Breast epithelium (tissue), 3 donors: ENCODE data around the gene SFXN3.

Source experiments
- POLR2A ChIP-seq: fragments of 450-650 bp; IDR thresholded peaks from one replicate; pipeline ENCODE4 v1.6.1; 2016; ENCODE audit warnings: antibody characterized with exemption, mild to moderate bottlenecking, moderate library complexity
- TF ChIP-seq, protein P1 (sequence below), 3 donors: fragments of 450-650 bp; IDR thresholded peaks; one replicate each; pipeline ENCODE4 v1.5.1; 2016 to 2017; ENCODE audit warnings: antibody characterized with exemption in 3 of 3, mild to moderate bottlenecking in 3 of 3, moderate library complexity in 3 of 3

DNA sequence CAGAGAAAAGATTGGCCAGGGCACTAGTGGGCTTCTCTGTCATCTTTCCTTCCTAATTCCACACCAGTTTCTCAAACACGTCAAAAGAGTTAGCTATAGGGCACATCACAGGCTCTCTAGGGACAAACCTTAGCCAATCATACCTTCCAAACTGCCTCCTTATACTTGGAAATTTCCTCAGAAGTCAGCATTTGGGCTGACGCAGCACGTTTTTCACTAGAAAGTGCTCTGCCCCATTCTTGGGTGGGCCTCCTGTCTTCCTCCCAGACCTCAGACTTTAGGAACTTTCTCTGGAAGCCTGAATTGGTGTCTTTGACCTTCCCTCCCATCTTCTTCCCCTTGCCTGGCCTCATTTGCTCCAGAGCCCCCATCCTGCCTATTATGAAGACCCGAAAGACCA, 11.1 kb downstream of the SFXN3 start:
- no peak for TF ChIP-seq POLR2A
- TF ChIP-seq, protein P1, sequence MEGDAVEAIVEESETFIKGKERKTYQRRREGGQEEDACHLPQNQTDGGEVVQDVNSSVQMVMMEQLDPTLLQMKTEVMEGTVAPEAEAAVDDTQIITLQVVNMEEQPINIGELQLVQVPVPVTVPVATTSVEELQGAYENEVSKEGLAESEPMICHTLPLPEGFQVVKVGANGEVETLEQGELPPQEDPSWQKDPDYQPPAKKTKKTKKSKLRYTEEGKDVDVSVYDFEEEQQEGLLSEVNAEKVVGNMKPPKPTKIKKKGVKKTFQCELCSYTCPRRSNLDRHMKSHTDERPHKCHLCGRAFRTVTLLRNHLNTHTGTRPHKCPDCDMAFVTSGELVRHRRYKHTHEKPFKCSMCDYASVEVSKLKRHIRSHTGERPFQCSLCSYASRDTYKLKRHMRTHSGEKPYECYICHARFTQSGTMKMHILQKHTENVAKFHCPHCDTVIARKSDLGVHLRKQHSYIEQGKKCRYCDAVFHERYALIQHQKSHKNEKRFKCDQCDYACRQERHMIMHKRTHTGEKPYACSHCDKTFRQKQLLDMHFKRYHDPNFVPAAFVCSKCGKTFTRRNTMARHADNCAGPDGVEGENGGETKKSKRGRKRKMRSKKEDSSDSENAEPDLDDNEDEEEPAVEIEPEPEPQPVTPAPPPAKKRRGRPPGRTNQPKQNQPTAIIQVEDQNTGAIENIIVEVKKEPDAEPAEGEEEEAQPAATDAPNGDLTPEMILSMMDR (IDR thresholded peaks at IDR 0.05), result no peak
